Vagina (tissue), 2 donors: Measurements from ENCODE around the gene ATPAF1. TPM values are rescaled to one million over a fixed set of nuclear protein-coding genes. Genes with fewer than 3 reads are reported as not detected.

Experiments used
- DNase-seq, 2 donors: peaks; one replicate each; pipeline ENCODE4 v3.0.0-alpha.2; 2017; ENCODE audit errors: extremely low spot score in 2 of 2
- H3K27ac ChIP-seq: fragments of 200-600 bp; sonication (generic); one replicate; pipeline ENCODE4 v1.5.1; 2019
- H3K27me3 ChIP-seq: fragments of 200-600 bp; sonication (generic); one replicate; pipeline ENCODE4 v1.5.1; 2019
- H3K36me3 ChIP-seq, 2 donors: fragments of 200-600 bp; sonication (generic); one replicate each; pipeline ENCODE4 v1.5.1; 2017 to 2019
- H3K4me1 ChIP-seq: fragments of 200-600 bp; sonication (generic); one replicate; pipeline ENCODE4 v1.5.1; 2019
- H3K4me3 ChIP-seq, 2 donors: fragments of 200-600 bp; sonication (generic); 1 replicate in 1 of 2; 2 replicates in 1 of 2; pipeline ENCODE4 v1.5.1; 2016 to 2019
- H3K9me3 ChIP-seq: fragments of 200-600 bp; sonication (generic); one replicate; pipeline ENCODE4 v1.5.1; 2019
- CTCF ChIP-seq, 3 experiments: fragments of 450-650 bp in 2 of 3; fragments of 200-600 bp in 1 of 3; sonication (generic) in 1 of 3; IDR thresholded peaks; one replicate each; pipeline ENCODE4 v1.5.1; 2017 to 2019; ENCODE audit warnings: antibody characterized with exemption in 3 of 3, mild to moderate bottlenecking in 2 of 3, moderate library complexity in 2 of 3
- POLR2A ChIP-seq, 2 donors: fragments of 450-650 bp; IDR thresholded peaks; one replicate each; pipeline ENCODE4 v1.6.1; 2017; ENCODE audit warnings: antibody characterized with exemption in 2 of 2, mild to moderate bottlenecking in 2 of 2, moderate library complexity in 2 of 2
- POLR2AphosphoS5 ChIP-seq, 2 donors: sonication (generic); formaldehyde crosslinking; IDR thresholded peaks; one replicate each; pipeline ENCODE4 v1.9.0; 2017; ENCODE audit warnings: antibody characterized with exemption in 2 of 2, mild to moderate bottlenecking in 2 of 2, low read depth in 1 of 2; ENCODE audit not compliant: insufficient read depth in 1 of 2
- intact Hi-C: fragments of 100-400 bp; cut with DNase I; formaldehyde crosslinking; loops from one replicate; pipeline ENCODE4 v1.15.1; 2023
- total RNA-seq: library from RNA; depleted of rRNA; stranded (reverse); fragments of >200 nt; gene quantifications from one replicate; pipeline ENCODE4 v1.2.3, GENCODE V29; 2016

The ATPAF1 gene
- total RNA-seq, 1 donor from 2014 or later, result 37.1 TPM

GRCh38 chr1:46681333-46682034 is 13.3 kb upstream of the ATPAF1 start:
- Histone ChIP-seq H3K4me1 (peaks cover 3% of the 10 kb centered on the region), H3K4me3 (no peak overlapping the region), H3K9me3 (no peaks in the 10 kb centered on the region), H3K27ac (no peak overlapping the region), H3K36me3 (peaks cover 0 to 93% of the 10 kb centered on the region in 2 donors), H3K27me3 (no peaks in the 10 kb centered on the region)
- no peak for DNase-seq
- TF ChIP-seq CTCF (IDR thresholded peaks at IDR 0.05) (no peak), POLR2AphosphoS5 (IDR thresholded peaks at IDR 0.05; ENCODE audit: insufficient read depth in 1 of 2, low read depth in 1 of 2) (no peak), POLR2A (IDR thresholded peaks at IDR 0.05) (no peak)
- intact Hi-C loops, result no loop called here

- no peak overlapping the region for H3K27ac ChIP-seq
- no peak for DNase-seq
- no peaks in the 10 kb centered on the region for H3K9me3 ChIP-seq
- no peaks in the 10 kb centered on the region for H3K4me1 ChIP-seq
- no peaks in the 10 kb centered on the region for H3K27me3 ChIP-seq
- intact Hi-C loops, result no loop called here
- TF ChIP-seq POLR2A (IDR thresholded peaks at IDR 0.05), result no peak
- TF ChIP-seq CTCF (IDR thresholded peaks at IDR 0.05), result no peak
- TF ChIP-seq POLR2AphosphoS5 (IDR thresholded peaks at IDR 0.05; ENCODE audit: insufficient read depth in 1 of 2, low read depth in 1 of 2), result no peak
- H3K36me3 ChIP-seq, result peaks cover 0 to 84% of the 10 kb centered on the region in 2 donors
- no peak overlapping the region for H3K4me3 ChIP-seq
These were observed 11.8 kb upstream of the ATPAF1 start for GRCh38 chr1:46679789-46680573.

- DNase-seq, result no peak
- TF ChIP-seq POLR2AphosphoS5 (IDR thresholded peaks at IDR 0.05; ENCODE audit: insufficient read depth in 1 of 2, low read depth in 1 of 2) (no peak), CTCF (IDR thresholded peaks at IDR 0.05) (no peak), POLR2A (IDR thresholded peaks at IDR 0.05) (no peak)
- intact Hi-C loops, result no loop called here
- no peaks in the 10 kb centered on the region for H3K4me1 ChIP-seq
- H3K36me3 ChIP-seq, result peaks cover 0 to 62% of the 10 kb centered on the region in 2 donors
- H3K27ac ChIP-seq, result no peak overlapping the region
- H3K27me3 ChIP-seq, result no peaks in the 10 kb centered on the region
- H3K4me3 ChIP-seq, result no peak overlapping the region
- no peaks in the 10 kb centered on the region for H3K9me3 ChIP-seq
These were observed 9.2 kb upstream of the ATPAF1 start for GRCh38 chr1:46677339-46677738.

GRCh38 chr1:46676531-46676930 is 8.4 kb upstream of the ATPAF1 start:
- no peak for DNase-seq
- H3K27ac ChIP-seq, result no peak overlapping the region
- H3K27me3 ChIP-seq, result no peaks in the 10 kb centered on the region
- H3K36me3 ChIP-seq, result peaks cover 0 to 54% of the 10 kb centered on the region in 2 donors
- no peaks in the 10 kb centered on the region for H3K4me1 ChIP-seq
- H3K4me3 ChIP-seq, result no peak overlapping the region
- no peaks in the 10 kb centered on the region for H3K9me3 ChIP-seq
- intact Hi-C loops, result no loop called here
- TF ChIP-seq POLR2A (IDR thresholded peaks at IDR 0.05), result no peak

- Histone ChIP-seq H3K4me1 (no peaks in the 10 kb centered on the region), H3K36me3 (peaks cover 0 to 46% of the 10 kb centered on the region in 2 donors), H3K4me3 (no peak overlapping the region), H3K27me3 (no peaks in the 10 kb centered on the region), H3K9me3 (no peaks in the 10 kb centered on the region), H3K27ac (no peak overlapping the region)
- DNase-seq, result no peak
- intact Hi-C loops, result no loop called here
- no peak for TF ChIP-seq POLR2A (IDR thresholded peaks at IDR 0.05)
- no peak for TF ChIP-seq CTCF (IDR thresholded peaks at IDR 0.05)
- no peak for TF ChIP-seq POLR2AphosphoS5 (IDR thresholded peaks at IDR 0.05; ENCODE audit: insufficient read depth in 1 of 2, low read depth in 1 of 2)
These were observed 7.6 kb upstream of the ATPAF1 start for GRCh38 chr1:46675549-46676314.
